ENCODE results near the gene B3GNT9. TPM values are rescaled to one million over a fixed set of nuclear protein-coding genes. Genes with fewer than 3 reads are reported as not detected.

Gene B3GNT9
- total RNA-seq, 1 donor from 2014 or later = 13.9 TPM

DNA sequence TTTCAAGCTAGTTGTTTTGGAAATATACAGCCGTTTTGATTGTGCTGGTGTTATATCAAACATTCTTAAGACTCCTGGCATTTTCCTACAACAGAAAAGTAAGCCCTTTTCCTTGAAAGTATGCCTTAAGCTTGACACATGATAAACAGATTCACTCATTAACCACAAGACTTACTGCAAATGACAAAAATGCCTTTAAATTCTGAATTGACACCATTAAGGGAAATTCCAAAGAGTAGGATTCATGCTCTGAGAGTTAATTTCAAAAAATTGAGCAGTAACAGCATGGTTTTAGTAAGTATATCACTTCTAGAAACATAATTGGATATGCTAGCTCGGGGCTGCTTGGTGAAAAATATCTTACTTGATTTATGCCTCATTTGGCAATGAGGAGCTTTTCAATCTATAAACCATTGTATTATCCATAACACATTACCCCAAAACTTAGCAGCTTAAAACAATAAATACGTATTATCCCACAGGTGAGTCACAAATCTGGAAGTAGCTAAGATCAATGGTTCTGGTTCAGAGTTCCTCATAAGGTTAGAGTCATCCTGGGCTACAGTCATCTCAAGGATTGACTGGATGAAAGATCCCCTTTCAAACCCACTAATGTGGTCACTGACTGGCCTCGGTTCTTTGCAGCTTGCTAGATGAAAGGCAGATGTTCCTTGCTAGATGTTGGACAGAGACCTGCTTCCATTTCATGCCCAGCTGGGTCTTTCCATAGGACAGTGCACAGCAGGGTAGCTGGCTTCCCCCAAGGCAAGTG lies 49.3 kb downstream of the B3GNT9 start:
- intact Hi-C loops (cut with DNase I) = no loop called here
- DNase-seq (ENCODE audit: low spot score) (no peak), ATAC-seq (no peak)

DNA sequence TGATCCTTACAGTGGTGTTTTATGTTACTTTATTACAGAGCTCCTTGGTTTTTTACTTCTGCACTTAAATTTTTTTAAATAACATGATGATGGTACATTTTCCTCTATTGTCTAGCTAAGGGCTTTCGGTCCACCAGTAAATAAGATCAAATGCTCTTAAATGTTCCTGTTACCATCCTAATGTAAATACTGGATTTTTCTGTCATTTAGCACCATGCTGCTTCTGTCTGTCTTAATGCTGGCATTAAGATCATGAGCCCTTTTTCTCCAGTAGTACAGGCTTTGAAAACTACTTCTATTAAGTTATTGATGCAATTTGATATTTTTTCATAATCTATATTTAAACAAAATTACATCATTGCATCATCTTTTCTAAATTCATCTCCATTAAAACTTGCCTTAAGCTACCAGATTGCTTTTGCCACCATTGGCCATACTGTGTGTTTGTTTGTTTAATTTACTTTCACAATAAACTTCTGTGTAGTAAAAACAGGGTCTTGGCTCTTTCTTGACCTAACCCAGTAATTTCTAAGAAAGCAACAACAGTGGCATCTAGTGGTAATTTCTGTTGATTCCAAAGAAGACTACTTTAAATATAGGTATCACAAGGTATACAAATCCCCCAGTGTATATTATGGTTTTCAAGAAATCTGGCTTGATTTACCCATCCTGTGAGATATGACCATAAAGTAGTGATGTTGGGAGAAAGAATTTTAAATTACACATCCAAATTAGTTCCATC lies 50.1 kb downstream of the B3GNT9 start:
- DNase-seq (ENCODE audit: low spot score) (no peak), ATAC-seq (no peak)
- intact Hi-C loops (cut with DNase I) = no loop called here

DNA sequence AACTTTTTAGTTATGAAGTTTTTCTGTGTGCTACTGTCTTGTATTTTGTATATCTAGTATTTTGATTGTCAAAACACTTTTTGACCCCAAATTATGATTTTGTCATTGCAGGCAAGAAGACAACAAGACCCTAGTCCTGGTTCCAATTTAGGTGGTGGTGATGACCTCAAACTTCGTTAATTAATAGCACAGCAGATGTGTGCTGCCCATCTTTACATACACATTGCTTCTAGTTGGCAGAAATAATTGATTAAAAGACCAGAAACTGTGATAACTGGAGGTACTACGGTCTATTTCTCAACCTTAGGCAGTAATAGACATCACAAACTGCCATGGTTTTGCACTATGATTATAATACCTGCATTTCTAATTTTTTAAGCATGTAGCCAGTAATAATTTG lies 52.2 kb downstream of the B3GNT9 start:
- intact Hi-C loops (cut with DNase I) = no loop called here
- ATAC-seq = no peak
- no peak for DNase-seq (ENCODE audit: low spot score)

Other genes starting within 250 kb of the B3GNT9 start
- gene CDH16, start 232.1 kb downstream of the B3GNT9 start, total RNA-seq = not detected
- gene RRAD, start 225.5 kb downstream of the B3GNT9 start, total RNA-seq = 6.2 TPM
- 69.7 TPM for gene CIAO2B, start 216.6 kb downstream of the B3GNT9 start, total RNA-seq
- 27.8 TPM for gene CES2, start 215.5 kb downstream of the B3GNT9 start, total RNA-seq
- 0.71 TPM for gene CES3, start 189.7 kb downstream of the B3GNT9 start, total RNA-seq
- gene CES4A, start 162.4 kb downstream of the B3GNT9 start, total RNA-seq = 13.2 TPM
- 60.3 TPM for gene CBFB, start 121.8 kb downstream of the B3GNT9 start, total RNA-seq
- 13.2 TPM for gene PHAF1, start 41.1 kb downstream of the B3GNT9 start, total RNA-seq
- gene TRADD, start 8.9 kb upstream of the B3GNT9 start, total RNA-seq = 11.3 TPM
- gene FBXL8, start 9.0 kb upstream of the B3GNT9 start, total RNA-seq = 10.1 TPM
- gene HSF4, start 13.7 kb upstream of the B3GNT9 start, total RNA-seq = 123 TPM
- gene NOL3, start 19.5 kb upstream of the B3GNT9 start, total RNA-seq = 37.9 TPM
- gene MATCAP1, start 33.0 kb upstream of the B3GNT9 start, total RNA-seq = 25.7 TPM
- 1.3 TPM for gene EXOC3L1, start 39.1 kb upstream of the B3GNT9 start, total RNA-seq
- gene E2F4, start 41.2 kb upstream of the B3GNT9 start, total RNA-seq = 45.0 TPM
- gene ELMO3, start 48.1 kb upstream of the B3GNT9 start, total RNA-seq = 2.0 TPM
- gene TMEM208, start 76.1 kb upstream of the B3GNT9 start, total RNA-seq = 24.6 TPM
- 35.3 TPM for gene FHOD1, start 96.5 kb upstream of the B3GNT9 start, total RNA-seq
- gene SLC9A5, start 98.0 kb upstream of the B3GNT9 start, total RNA-seq = 1.2 TPM
- gene PLEKHG4, start 128.5 kb upstream of the B3GNT9 start, total RNA-seq = 15.0 TPM
- 0.53 TPM for gene KCTD19, start 175.7 kb upstream of the B3GNT9 start, total RNA-seq
- 1.5 TPM for gene LRRC36, start 175.8 kb upstream of the B3GNT9 start, total RNA-seq
- gene TPPP3, start 242.5 kb upstream of the B3GNT9 start, total RNA-seq = 12.5 TPM

All from sciatic nerve (tissue), 2 donors.